GM21529 (cell line): ENCODE data around the gene NDUFAF5.

Source experiments
- ATAC-seq: cut with Tn5 transposase; IDR thresholded peaks from one replicate; pipeline ENCODE4 v1.9.1; 2021; ENCODE audit not compliant: unreplicated experiment

The NDUFAF5 gene

DNA sequence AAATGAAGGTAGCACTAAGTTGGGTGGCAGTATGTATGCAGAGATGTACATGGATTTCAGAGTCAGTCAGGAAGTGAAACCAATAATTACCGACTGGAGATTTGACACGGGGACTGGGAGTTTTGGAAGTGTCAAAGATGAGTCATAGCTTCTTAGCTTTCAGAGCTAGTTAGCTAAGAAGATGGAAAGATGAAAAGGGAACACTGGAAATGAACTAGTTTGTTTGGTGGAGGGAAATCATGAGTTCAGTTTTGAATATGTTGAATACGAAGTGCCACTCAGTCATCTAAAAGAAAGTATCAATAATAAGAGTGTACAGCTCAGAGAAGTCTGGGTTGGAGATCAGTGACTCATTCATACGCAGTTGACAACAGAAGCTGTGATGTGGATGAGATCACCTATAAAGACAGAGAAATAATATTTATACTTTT lies 7.6 kb upstream of the NDUFAF5 start:
- ATAC-seq, result no peak

DNA sequence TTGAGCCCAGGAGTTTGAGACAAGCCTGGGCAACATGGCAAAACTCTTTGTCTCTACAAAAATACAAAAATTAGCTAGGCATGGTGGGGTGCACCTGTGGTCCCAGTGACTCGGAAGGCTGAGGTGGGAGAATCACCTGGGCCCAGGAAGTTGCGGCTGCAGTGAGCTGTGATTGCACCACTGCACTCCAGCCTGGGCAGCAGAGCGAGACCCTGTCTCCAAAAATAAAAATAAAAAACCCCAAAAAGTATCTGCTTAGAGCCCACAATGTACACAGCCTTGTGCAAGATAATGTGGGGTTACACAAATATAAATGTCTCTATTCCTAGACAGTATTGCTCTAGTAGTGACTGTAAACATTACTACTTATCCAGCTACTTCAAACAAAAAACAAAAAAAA lies 6.0 kb upstream of the NDUFAF5 start:
- peak; percentile 59 for ATAC-seq

DNA sequence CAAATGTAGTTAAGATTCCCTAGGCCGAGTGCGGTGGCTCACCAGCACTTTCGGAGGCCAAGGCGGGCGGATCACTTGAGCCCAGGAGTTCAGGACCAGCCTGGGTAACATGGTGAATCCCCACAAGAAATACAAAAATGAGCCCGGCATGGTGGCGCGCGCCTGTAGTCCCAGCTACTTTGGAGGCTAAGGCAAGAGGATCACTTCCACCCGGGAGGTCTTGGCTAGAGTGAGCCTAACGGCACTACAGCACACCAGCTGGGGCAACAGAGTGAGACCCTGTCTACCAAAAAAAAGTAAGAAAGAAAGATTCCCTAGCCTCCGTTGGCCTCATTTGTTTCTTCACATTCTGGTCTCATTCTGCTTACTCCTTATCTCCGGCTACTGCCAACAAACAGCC lies 1.3 kb upstream of the NDUFAF5 start:
- ATAC-seq, result no peak

DNA sequence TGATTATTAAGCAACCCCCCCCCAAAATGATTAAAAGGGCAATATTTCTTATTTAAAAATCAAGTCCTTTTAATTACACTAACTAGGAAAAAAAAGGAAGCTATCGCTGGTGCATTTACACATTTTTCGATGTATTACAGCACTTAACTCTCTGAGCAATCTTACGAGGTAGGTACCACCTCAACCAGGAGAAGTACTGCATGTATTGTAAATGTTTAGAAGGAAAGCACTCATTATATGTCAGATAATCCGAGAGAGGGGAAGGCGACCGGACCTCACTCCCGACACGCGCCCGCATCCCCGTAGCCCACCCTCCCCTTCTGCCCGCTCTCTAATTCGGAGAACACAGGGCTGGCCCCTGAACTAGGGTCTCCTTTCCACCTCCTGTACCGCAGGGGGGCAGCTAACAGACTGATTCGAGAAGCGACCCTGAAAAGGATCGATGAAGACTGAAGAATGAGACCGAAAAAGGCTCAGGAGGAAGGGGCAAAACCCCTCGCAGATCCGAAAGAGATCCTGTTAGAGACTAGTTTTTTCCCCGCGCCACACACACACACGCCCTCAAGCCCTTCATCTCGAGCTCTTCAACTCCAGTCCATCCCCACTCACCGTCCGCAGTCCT lies 446 bp upstream of the NDUFAF5 start:
- ATAC-seq, result peak; percentile 7

DNA sequence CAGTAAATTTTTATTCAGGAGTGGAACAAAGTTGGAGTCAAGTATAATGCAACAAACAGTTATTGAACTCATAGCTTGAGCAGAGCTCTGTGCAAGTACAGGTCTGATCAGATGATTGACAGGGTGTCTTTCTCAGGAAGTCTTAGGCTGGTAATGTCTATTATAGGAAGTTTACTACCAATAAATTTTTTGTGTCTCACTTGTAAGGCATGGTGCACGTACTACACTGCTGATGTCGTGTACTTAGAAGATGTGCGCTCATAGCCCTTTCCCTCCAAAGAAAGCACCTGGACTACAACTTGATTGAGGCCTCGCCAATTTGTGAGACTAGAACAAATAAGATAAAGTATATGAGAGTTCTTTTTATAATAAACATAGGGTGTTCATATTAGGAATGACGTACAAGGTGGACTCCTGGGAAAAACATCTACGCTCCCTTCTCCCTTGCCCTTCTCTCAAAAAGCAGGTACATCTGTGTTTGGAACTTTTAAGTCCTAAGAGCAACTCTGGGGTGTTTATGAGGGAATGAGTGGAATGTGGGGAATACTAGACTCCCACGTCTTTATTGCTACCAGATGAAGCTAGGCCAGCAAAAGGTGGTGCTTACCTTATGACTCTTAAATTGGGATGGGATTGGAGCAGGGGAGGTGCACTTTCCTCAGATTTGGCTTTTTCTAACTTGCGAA lies 1.5 kb downstream of the NDUFAF5 start:
- no peak for ATAC-seq

DNA sequence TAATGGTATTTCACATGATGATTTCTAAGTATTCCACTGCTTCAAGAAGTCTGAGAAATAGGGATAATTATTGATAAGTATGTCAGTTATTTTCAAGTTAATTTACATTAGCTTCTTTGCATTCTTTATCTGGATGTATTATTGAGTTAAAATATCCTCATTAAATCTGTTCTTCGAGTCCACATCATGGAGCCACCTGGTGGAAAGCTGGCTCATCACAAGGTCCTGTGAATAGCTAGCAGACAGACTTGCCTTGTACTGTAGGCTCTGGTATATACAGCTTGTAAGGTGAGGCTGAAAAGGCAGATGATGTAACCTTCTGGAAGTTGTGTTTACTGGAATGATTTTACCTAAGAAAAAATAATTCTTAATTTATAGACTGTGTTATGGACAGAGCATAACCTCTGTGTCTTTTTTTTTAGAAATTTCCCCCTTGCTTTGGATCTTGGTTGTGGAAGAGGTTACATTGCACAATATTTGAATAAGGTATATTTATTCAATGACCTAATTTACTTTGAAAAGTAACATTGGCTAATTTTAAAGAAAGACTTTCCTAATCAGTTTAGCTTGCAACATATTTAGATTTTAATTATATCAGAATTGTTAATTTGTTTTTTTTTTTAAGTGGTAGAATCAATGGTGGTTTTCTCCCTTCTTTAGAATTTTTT lies 3.5 kb downstream of the NDUFAF5 start:
- peak; percentile 36 for ATAC-seq

DNA sequence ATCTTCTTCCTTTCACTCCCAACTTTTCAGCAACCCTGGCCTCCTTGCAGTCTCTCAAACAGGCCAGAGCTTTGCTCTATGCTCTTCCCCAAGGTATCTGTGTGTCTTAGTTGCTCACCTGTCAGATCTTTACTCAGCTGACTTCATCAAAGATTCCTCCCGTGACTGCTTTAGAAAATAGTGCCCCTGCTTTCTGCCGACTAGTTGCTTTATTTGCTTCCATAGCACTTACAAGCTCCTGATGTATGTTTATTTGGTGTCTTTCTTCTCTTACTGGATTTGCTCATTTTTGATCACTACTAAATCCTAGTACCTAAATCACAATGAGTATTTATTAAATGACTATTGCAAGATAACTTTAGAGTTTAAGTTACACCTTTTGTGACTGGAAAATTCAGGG lies 5.9 kb downstream of the NDUFAF5 start:
- ATAC-seq, result no peak

DNA sequence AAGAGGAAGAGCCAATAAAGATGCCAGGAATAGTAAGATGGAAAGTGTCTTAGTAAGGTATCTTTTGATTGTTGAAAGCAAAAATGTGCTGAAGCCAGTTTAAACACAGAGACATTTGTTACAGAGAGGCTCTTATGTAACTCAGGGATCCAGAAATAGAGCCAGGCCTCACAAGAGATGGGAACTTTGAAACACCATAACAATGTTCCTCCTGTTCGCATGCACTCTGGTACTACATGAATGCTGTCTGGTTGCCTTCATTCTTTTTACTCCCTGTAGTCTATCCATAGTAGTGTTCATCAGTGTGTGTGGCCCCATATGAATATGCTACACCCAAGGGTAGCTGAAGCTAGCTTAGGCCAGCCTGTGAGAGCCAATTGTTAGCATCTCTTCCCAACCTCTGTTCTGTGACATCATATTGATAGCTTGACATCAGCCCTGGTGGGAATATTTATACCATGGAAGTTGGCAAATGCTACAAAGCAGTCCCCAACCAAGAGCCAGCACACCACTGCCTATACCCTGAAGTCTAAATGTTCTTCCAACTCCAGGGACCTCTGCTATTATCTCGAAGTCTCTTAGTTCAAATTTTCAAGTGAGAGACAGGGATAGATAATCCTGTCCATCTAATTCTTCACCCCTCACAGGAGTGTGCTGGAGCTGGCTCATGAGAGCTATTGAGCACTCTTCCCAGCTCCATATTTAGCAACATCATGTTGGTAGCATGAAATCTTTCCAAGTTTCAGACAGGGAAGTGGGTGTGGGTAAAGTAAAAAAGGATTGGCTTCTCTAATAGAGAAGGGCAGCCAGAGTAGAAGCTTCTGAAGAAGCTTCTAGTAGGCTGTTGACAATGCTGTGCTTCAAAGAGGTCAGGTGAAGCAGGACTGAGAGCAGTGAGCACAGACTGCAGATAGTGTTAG lies 7.0 kb downstream of the NDUFAF5 start:
- no peak for ATAC-seq

DNA sequence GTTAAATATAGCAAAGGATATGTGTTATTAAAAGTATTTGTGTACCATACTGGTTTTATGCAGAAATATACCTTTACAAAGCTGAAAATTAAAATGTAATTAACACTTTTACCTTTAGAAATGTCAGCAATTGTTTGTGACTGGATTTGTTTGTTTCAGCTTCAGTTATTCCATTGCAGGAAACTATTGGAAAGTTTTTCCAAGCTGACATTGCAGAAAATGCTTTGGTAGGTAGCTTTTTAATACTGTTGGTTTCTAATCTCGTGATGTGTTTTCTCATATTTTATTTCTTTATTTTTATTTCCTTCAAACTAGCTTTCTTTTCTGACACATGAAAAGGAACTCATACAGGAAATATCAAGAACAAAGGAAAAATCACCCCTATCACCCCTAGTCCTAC lies 8.2 kb downstream of the NDUFAF5 start:
- ATAC-seq, result no peak

DNA sequence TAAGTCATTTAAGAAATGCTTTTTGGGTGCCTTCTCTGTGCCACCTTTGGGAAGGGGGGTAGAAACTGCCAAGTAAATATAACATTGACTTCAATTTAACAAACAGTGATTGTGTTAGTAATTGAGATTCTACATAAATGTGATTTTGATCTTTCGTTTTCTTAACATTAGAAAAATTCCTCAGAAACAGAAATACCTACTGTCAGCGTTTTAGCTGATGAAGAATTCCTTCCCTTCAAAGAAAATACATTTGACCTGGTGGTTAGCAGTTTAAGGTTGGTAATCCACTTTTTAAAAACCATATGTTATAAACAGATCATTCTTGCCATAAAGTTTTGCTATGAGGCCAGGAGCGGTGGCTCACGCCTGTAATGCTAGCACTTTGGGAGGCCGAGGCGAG lies 9.8 kb downstream of the NDUFAF5 start:
- ATAC-seq, result no peak

DNA sequence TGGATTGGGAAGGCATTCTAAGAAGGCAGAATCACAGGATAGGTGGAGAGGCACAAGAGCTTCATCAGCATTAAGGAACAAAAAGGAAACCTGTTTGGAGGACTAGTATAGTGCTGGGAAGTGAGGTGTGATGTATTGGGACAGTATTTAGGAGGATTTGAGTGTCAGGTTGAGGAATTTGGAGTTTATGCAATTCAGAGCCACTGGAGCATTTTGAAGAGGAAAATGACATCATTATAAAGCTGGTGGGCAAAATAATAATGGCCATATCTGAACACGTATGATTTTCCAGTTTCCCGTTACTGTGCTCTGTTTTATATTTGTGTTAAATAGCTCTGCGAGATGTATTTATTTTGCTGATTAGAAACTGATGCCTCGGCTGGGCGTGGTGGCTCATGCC lies 14.2 kb downstream of the NDUFAF5 start:
- no peak for ATAC-seq

DNA sequence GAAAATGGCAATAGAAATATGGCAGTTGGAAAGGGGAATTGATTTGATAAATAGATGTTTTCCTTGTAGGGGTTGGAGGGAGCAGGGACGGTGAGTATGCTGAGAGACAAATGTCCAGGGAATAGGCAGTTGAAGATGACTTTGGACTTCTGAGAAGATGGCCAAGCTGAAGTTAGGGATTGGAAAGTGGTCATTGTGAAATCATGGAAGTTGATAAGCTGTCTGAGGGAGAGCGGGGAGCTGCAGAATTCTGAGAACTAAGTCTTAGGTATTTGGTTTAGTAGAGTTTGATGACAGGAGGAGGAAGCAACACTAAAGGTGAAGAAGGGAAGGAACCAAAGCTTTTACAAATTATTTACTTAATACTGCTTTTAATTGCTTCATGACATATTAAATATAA lies 15.1 kb downstream of the NDUFAF5 start:
- no peak for ATAC-seq

DNA sequence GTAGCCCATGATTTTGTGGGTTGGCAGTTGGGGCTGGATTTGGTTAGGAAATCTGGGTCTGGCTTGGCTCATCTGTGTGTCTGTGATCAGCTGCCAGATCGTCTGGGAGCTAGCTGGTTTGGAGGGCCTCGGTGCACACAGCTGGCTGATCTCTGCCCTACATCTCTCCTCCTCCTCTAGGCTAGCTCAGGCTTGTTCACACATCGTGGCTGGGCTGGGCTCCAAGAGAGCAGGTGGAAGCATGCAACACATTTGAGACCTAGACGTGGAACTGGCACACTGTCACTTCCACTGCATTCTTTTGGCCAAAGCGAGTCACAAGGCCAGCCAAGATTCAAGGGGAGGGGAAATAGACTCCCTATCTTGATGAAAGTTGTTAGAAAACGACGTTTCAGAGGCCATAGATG lies 15.9 kb downstream of the NDUFAF5 start:
- ATAC-seq, result no peak

DNA sequence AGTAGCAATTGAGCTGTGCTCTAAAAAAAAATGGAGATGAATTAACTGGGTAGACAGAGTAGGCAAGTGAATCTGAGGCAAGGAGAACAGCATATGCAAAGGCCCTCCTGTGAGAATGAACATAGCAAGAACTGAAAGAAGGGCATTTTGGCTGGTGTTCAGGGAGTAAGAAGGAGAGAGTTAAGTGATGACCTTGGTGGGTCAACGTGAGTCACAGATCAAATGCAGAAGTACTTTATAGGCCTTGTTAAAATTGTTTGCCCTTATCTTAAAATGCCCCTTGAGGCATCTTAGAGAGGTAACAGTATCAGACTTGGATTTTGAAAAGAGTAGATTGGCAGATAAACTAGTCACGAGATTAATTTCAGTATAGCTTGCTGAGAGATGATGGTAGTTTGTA lies 24.5 kb downstream of the NDUFAF5 start:
- ATAC-seq, result no peak

DNA sequence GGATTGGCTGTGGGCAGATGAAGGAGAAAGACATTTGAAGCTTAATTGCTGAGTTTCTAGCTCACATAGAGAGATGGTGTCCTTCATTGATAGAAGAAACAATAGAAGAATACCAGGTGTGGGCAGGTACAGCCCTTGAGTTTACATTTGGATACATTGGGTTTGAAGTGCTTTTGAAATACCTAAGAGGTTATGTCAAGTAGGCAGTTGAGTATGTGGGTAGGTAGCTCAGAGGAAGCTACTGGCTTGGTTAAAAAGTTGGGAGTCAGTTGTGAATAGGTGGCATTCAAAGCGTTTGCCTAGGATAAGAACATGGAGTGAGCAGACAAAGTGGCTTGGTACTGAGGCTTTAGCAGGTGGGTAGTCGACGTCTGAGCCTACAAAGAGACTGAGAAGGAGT lies 25.0 kb downstream of the NDUFAF5 start:
- no peak for ATAC-seq

DNA sequence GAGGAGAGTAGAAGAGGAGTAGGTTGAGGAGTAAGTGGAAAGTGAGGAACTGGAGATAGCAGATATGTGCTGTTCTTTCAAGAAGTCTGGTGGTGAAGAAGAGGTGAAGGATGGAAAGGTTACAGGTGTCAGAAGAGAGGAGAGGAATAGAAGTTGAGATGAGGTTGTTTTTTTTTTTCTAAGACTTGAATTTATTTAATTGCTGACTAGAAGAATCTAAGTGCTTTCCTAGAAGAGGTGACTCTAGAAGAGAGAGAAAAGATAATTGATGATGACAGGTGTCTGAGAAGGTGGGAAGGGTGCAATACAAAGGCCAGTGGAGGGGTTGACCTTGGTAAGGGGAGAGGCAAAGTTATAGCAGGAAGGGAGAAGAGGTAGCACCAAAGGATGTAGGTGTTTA lies 25.6 kb downstream of the NDUFAF5 start:
- no peak for ATAC-seq

DNA sequence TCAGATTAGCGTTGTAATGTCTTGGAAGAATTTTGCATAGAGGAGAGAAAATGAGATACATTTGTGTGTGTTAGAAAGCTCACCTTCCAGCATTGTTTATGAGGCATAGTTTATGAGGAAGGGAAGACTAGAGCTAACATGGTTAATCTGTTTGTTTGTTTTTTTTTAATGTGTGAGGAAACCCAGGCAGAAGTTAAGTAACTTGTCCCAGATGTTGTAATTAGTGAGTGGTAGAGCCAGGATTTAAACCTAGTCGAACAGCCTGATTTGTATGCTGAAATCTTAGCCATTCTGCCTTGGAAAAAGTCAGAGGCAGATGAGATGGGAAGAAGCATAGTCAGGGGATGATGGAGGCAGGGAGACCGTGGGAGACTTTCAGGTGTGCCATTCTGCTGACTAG lies 29.1 kb downstream of the NDUFAF5 start:
- no peak for ATAC-seq

DNA sequence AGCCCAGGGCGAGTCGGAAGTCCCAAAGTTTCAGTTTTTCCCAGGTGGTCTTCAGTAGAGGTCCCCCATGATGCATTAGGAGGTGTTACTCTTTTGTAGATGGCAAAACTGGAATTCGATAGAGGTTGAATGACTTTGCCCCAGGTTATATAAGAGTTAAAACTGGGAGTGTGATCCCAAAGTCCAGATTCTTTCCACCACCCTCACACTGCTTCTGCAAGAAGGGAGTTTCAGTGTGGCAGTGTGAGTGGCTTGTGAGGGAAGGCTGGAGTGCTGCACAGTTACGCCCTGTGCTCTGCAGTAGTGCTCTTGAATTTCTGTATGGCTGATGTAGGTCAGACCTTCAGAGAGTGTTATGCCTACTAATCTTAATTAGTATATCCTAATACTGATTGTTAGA lies 29.8 kb downstream of the NDUFAF5 start:
- ATAC-seq, result no peak

DNA sequence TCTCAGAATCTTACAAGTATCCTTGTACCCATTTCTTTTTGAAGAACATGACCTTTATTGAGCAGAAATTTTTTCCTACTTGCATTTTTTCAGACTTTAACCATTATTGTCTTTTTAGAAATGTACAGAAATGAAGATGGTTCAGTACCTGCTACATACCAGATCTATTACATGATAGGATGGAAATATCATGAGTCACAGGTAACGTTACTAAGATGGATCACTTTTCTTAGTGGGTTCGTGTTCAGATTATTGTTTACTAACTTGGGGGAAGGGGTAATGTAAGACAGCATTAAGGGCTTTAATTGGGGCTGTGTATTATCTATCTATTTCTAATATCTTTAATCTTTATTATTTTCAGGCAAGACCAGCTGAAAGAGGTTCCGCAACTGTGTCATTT lies 31.9 kb downstream of the NDUFAF5 start:
- ATAC-seq, result no peak

DNA sequence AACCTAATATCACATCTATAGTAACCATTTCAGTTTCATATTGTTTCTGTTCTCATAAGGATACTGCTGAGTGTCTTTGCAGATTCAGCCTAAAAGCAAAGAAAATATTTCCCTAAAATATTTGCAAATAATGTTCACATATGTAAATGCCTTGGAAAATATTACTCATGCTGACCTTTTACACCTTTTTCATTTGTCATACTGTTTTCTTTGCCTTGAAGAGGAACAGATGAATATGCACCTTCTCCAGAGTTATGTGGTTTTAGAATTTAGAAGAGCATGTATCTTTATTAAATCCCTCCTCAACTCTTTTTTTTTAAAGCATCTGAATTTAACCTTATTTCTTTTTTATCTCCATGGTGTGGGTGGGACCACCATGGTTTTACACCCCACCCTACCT lies 32.5 kb downstream of the NDUFAF5 start:
- ATAC-seq, result no peak

DNA sequence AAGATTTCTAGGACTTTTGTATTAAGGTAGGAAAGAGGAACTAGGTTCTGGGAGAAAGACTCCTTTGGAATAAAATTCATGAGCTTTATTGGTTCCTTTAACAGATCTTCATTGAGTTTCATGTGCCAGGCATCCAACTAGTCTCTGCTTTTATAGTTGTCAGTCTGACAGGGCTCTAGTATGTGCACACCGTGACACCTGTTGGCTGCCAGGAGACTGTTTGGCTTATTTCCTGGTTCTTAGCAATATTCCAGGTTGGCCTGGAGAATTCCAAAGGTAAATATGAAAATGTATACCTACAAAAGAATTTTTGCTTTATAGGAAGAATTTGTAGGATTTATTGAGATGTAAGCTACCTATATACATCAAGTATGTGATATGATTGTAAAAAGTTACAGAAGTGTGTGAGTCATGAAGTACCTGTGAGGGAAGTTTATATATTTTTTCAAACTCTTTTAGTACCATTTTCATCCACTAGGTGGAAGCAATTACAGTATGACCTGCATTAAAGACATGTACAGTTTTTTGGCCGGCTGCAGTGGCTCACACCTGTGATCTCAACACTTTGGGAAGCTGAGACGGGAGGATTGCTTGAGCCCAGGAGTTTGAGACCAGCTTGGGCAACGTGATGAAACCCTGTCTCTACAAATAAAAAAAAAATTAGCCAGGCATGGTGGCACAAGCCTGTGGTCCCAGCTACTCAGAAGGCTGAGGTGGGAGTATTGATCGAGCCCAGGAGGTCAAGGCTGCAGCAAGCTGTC lies 35.2 kb downstream of the NDUFAF5 start:
- peak; percentile 90 for ATAC-seq
